HEK293 (cell line): ENCODE results near the gene PDE11A.

Experiments used
- CTCF ChIA-PET: fragments of 350-600 bp; formaldehyde crosslinking; extraction: SDS; loops from one replicate; lab custom pipeline; 2021; ENCODE audit warnings: antibody characterized with exemption; lab: Yijun Ruan, JAX
- POLR2A ChIA-PET: fragments of 300-600 bp; formaldehyde crosslinking; extraction: SDS; loops from one replicate; lab custom pipeline; 2020; ENCODE audit warnings: antibody characterized with exemption, inconsistent platforms; lab: Yijun Ruan, JAX
- H3K27ac ChIP-seq: fragments of 200-500 bp; sonication (Bioruptor generic); 2 replicates; pipeline ENCODE4 v1.5.1; 2014; ENCODE audit warnings: low read depth, low read length, control low read depth, inconsistent platforms; ENCODE audit errors: extremely low read depth
- H3K36me3 ChIP-seq, 2 experiments: fragments of 200-500 bp in 1 of 2; sonication (Bioruptor generic) in 1 of 2; 1 replicate in 1 of 2; 2 replicates in 1 of 2; pipeline ENCODE4 v1.5.1; 2014 to 2017; ENCODE audit warnings: inconsistent platforms in 2 of 2, low read length in 2 of 2; ENCODE audit not compliant: control insufficient read depth in 2 of 2, insufficient read depth in 1 of 2
- H3K4me1 ChIP-seq: fragments of 200-500 bp; sonication (Bioruptor generic); 2 replicates; pipeline ENCODE4 v1.5.1; 2014; ENCODE audit warnings: mild to moderate bottlenecking, low read length, inconsistent platforms; ENCODE audit not compliant: control insufficient read depth, insufficient read depth
- H3K4me3 ChIP-seq: 2 replicates; pipeline ENCODE4 v1.5.1; 2011; ENCODE audit warnings: low read depth, mild to moderate bottlenecking, control low read depth, low read length, moderate library complexity
- H3K9me3 ChIP-seq: fragments of 200-500 bp; sonication (Bioruptor generic); 2 replicates; pipeline ENCODE4 v1.5.1; 2014; ENCODE audit warnings: low read depth, low read length, inconsistent platforms; ENCODE audit not compliant: control insufficient read depth, insufficient read depth
- KLF9 ChIP-seq: fragments of 450-650 bp; formaldehyde crosslinking; IDR thresholded peaks from 2 replicates; pipeline ENCODE4 v1.5.1; 2016; ENCODE audit warnings: missing biosample characterization, missing genetic modification characterization, low read depth
- MYNN ChIP-seq: fragments of 450-650 bp; formaldehyde crosslinking; IDR thresholded peaks from 2 replicates; pipeline ENCODE4 v1.5.1; 2016; ENCODE audit warnings: missing biosample characterization, missing genetic modification characterization, borderline replicate concordance
- OSR2 ChIP-seq: fragments of 450-650 bp; formaldehyde crosslinking; IDR thresholded peaks from 2 replicates; pipeline ENCODE4 v1.5.1; 2016; ENCODE audit warnings: missing biosample characterization, missing genetic modification characterization
- ZBTB49 ChIP-seq: fragments of 450-650 bp; formaldehyde crosslinking; IDR thresholded peaks from 2 replicates; pipeline ENCODE4 v1.5.1; 2016; ENCODE audit warnings: missing biosample characterization, missing genetic modification characterization, low read depth
- ZFHX2 ChIP-seq: fragments of 450-650 bp; formaldehyde crosslinking; conservative IDR thresholded peaks from 2 replicates; pipeline ENCODE4 v1.5.1; 2016; ENCODE audit warnings: missing biosample characterization, missing genetic modification characterization
- ZNF202 ChIP-seq: fragments of 450-650 bp; formaldehyde crosslinking; IDR thresholded peaks from 2 replicates; pipeline ENCODE4 v1.5.1; 2016; ENCODE audit warnings: missing biosample characterization, missing genetic modification characterization, borderline replicate concordance
- ZNF223 ChIP-seq: fragments of 450-650 bp; formaldehyde crosslinking; IDR thresholded peaks from 2 replicates; pipeline ENCODE4 v1.5.1; 2016; ENCODE audit warnings: missing biosample characterization, missing genetic modification characterization
- ZNF433 ChIP-seq: fragments of 450-650 bp; formaldehyde crosslinking; IDR thresholded peaks from 2 replicates; pipeline ENCODE4 v1.5.1; 2016; ENCODE audit warnings: missing biosample characterization, missing genetic modification characterization, low read depth
- ZNF510 ChIP-seq: fragments of 450-650 bp; formaldehyde crosslinking; IDR thresholded peaks from 2 replicates; pipeline ENCODE4 v1.5.1; 2018; ENCODE audit warnings: mild to moderate bottlenecking, missing genetic modification characterization, missing biosample characterization; ENCODE audit not compliant: insufficient replicate concordance
- ZNF560 ChIP-seq: fragments of 450-650 bp; formaldehyde crosslinking; IDR thresholded peaks from 2 replicates; pipeline ENCODE4 v1.5.1; 2017; ENCODE audit warnings: missing biosample characterization, missing genetic modification characterization, borderline replicate concordance
- ZNF629 ChIP-seq: fragments of 450-650 bp; formaldehyde crosslinking; IDR thresholded peaks from 2 replicates; pipeline ENCODE4 v1.5.1; 2017; ENCODE audit warnings: missing biosample characterization, missing genetic modification characterization
- ZNF768 ChIP-seq: fragments of 450-650 bp; formaldehyde crosslinking; IDR thresholded peaks from 2 replicates; pipeline ENCODE4 v1.5.1; 2018; ENCODE audit warnings: missing biosample characterization, mild to moderate bottlenecking, missing genetic modification characterization
- ZNF791 ChIP-seq: fragments of 450-650 bp; formaldehyde crosslinking; IDR thresholded peaks from 2 replicates; pipeline ENCODE4 v1.5.1; 2016; ENCODE audit warnings: missing biosample characterization, missing genetic modification characterization
- ZNF830 ChIP-seq: fragments of 450-650 bp; IDR thresholded peaks from 2 replicates; pipeline ENCODE4 v1.5.0; 2018; ENCODE audit warnings: missing biosample characterization, missing genetic modification characterization, low read depth, mild to moderate bottlenecking, moderate library complexity
- TF ChIP-seq, protein P1 (sequence below): fragments of 450-650 bp; formaldehyde crosslinking; IDR thresholded peaks from 2 replicates; pipeline ENCODE4 v1.5.1; 2016; ENCODE audit warnings: missing biosample characterization, missing genetic modification characterization
- TF ChIP-seq, protein P2 (sequence below): fragments of 450-650 bp; formaldehyde crosslinking; IDR thresholded peaks from 2 replicates; pipeline ENCODE4 v1.5.1; 2016; ENCODE audit warnings: missing biosample characterization, missing genetic modification characterization

Gene PDE11A

GRCh38 chr2:178101321-178102079 lies 28.9 kb upstream of the PDE11A start (continued):
- TF ChIP-seq MYNN (tag by site-specific recombination) (no peak), ZNF433 (tag by site-specific recombination) (no peak), ZNF629 (no peak)
- TF ChIP-seq, all 188 proteins: peak for 0

GRCh38 chr2:178093471-178093870 lies 20.9 kb upstream of the PDE11A start:
- no peaks in the 10 kb centered on the region for H3K4me1 ChIP-seq
- H3K27ac ChIP-seq, result no peak overlapping the region
- no peak overlapping the region for H3K4me3 ChIP-seq
- POLR2A ChIA-PET, result no interaction called here
- CTCF ChIA-PET, result no interaction called here
- no peaks in the 10 kb centered on the region for H3K9me3 ChIP-seq
- H3K36me3 ChIP-seq, result no peaks in the 10 kb centered on the region
- TF ChIP-seq ZNF202 (tag by site-specific recombination) (no peak), ZBTB49 (tag by site-specific recombination) (no peak), ZNF510 (no peak), ZNF560 (tag by site-specific recombination) (no peak)
- TF ChIP-seq, all 188 proteins: peak for 0

- POLR2A ChIA-PET, result no interaction called here
- TF ChIP-seq OSR2 (tag by site-specific recombination) (no peak), ZNF830 (tag by site-specific recombination) (no peak), ZNF768 (tag by site-specific recombination) (no peak), KLF9 (tag by site-specific recombination) (no peak), ZNF791 (tag by site-specific recombination) (no peak), ZFHX2 (tag by site-specific recombination) (no peak), ZNF223 (tag by site-specific recombination) (no peak)
- TF ChIP-seq, protein P1, sequence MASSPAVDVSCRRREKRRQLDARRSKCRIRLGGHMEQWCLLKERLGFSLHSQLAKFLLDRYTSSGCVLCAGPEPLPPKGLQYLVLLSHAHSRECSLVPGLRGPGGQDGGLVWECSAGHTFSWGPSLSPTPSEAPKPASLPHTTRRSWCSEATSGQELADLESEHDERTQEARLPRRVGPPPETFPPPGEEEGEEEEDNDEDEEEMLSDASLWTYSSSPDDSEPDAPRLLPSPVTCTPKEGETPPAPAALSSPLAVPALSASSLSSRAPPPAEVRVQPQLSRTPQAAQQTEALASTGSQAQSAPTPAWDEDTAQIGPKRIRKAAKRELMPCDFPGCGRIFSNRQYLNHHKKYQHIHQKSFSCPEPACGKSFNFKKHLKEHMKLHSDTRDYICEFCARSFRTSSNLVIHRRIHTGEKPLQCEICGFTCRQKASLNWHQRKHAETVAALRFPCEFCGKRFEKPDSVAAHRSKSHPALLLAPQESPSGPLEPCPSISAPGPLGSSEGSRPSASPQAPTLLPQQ (tag by site-specific recombination), result no peak
- TF ChIP-seq, protein P2, sequence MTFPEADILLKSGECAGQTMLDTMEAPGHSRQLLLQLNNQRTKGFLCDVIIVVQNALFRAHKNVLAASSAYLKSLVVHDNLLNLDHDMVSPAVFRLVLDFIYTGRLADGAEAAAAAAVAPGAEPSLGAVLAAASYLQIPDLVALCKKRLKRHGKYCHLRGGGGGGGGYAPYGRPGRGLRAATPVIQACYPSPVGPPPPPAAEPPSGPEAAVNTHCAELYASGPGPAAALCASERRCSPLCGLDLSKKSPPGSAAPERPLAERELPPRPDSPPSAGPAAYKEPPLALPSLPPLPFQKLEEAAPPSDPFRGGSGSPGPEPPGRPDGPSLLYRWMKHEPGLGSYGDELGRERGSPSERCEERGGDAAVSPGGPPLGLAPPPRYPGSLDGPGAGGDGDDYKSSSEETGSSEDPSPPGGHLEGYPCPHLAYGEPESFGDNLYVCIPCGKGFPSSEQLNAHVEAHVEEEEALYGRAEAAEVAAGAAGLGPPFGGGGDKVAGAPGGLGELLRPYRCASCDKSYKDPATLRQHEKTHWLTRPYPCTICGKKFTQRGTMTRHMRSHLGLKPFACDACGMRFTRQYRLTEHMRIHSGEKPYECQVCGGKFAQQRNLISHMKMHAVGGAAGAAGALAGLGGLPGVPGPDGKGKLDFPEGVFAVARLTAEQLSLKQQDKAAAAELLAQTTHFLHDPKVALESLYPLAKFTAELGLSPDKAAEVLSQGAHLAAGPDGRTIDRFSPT (tag by site-specific recombination), result no peak
- Histone ChIP-seq H3K4me3 (no peak overlapping the region), H3K9me3 (no peaks in the 10 kb centered on the region), H3K36me3 (no peaks in the 10 kb centered on the region), H3K27ac (no peak overlapping the region), H3K4me1 (no peaks in the 10 kb centered on the region)
- CTCF ChIA-PET, result interaction anchor here (0.5 to 0.6 kb wide), 2 partner anchors 94 to 502 kb away, joined by 3 to 4 read pairs; no protein-coding TSS in a partner anchor
Measured at GRCh38 chr2:178088774-178089270, 16.2 kb upstream of the PDE11A start.
